Measurements from ENCODE around the gene CCDC169. TPM values are rescaled to one million over a fixed set of nuclear protein-coding genes. Genes with fewer than 3 reads are reported as not detected.

Gene CCDC169
- total and polyA plus RNA-seq, 4 donors, result 0.14 to 3.4 (median 0.81) TPM

GRCh38 chr13:36224730-36225129, 72.9 kb downstream of the CCDC169 start:
- H3K27me3 ChIP-seq (ENCODE audit: control insufficient read depth in 3 of 3, insufficient read depth in 3 of 3, low read length in 2 of 3), result no peaks in the 10 kb centered on the region
- H3K9me3 ChIP-seq (ENCODE audit: control insufficient read depth in 4 of 4, insufficient read depth in 3 of 4, low read length in 3 of 4), result peaks cover 0 to 2% (median 0%) of the 10 kb centered on the region in 4 donors
- no peak for ATAC-seq (ENCODE audit: insufficient read depth, low FRiP score)
- no peaks in the 10 kb centered on the region for H3K36me3 ChIP-seq (ENCODE audit: control insufficient read depth in 4 of 4, insufficient read depth in 4 of 4, low read length in 4 of 4)
- no peak for TF ChIP-seq CTCF (IDR thresholded peaks at IDR 0.05; ENCODE audit: control extremely low read depth, extremely low read depth)
- no peak overlapping the region for H3K4me3 ChIP-seq
- no peaks in the 10 kb centered on the region for H3K4me1 ChIP-seq (ENCODE audit: control insufficient read depth in 5 of 5, insufficient read depth in 5 of 5, low read length in 5 of 5)
- H3K9ac ChIP-seq (ENCODE audit: insufficient read depth in 1 of 2, low read length in 2 of 2), result no peak overlapping the region
- no peak for DNase-seq
- no peak overlapping the region for H3K27ac ChIP-seq (ENCODE audit: low read depth in 1 of 2, low read length in 1 of 2)
- WGBS, 2 donors, result 76 to 81% methylated on average over 1 of the region's 1 CpG

- Histone ChIP-seq H3K27ac (ENCODE audit: low read depth in 1 of 2, low read length in 1 of 2) (no peak overlapping the region), H3K4me3 (no peak overlapping the region), H3K9me3 (ENCODE audit: control insufficient read depth in 4 of 4, insufficient read depth in 3 of 4, low read length in 3 of 4) (no peaks in the 10 kb centered on the region), H3K4me1 (ENCODE audit: control insufficient read depth in 5 of 5, insufficient read depth in 5 of 5, low read length in 5 of 5) (no peaks in the 10 kb centered on the region), H3K36me3 (ENCODE audit: control insufficient read depth in 4 of 4, insufficient read depth in 4 of 4, low read length in 4 of 4) (no peaks in the 10 kb centered on the region), H3K27me3 (ENCODE audit: control insufficient read depth in 3 of 3, insufficient read depth in 3 of 3, low read length in 2 of 3) (no peaks in the 10 kb centered on the region), H3K9ac (ENCODE audit: insufficient read depth in 1 of 2, low read length in 2 of 2) (no peak overlapping the region)
- TF ChIP-seq CTCF (IDR thresholded peaks at IDR 0.05; ENCODE audit: control extremely low read depth, extremely low read depth), result no peak
- ATAC-seq (ENCODE audit: insufficient read depth, low FRiP score) (no peak), DNase-seq (no peak)
Observed at GRCh38 chr13:36219883-36220282, 77.7 kb downstream of the CCDC169 start.

GRCh38 chr13:36217456-36217855, 80.2 kb downstream of the CCDC169 start:
- no peak for TF ChIP-seq CTCF (IDR thresholded peaks at IDR 0.05; ENCODE audit: control extremely low read depth, extremely low read depth)
- DNase-seq (peak in 1 of 3 donors; percentile 19), ATAC-seq (ENCODE audit: insufficient read depth, low FRiP score) (no peak)
- WGBS, 2 donors, result 87 to 93% methylated on average over 3 of the region's 3 CpGs
- Histone ChIP-seq H3K27me3 (ENCODE audit: control insufficient read depth in 3 of 3, insufficient read depth in 3 of 3, low read length in 2 of 3) (no peaks in the 10 kb centered on the region), H3K36me3 (ENCODE audit: control insufficient read depth in 4 of 4, insufficient read depth in 4 of 4, low read length in 4 of 4) (no peaks in the 10 kb centered on the region), H3K4me1 (ENCODE audit: control insufficient read depth in 5 of 5, insufficient read depth in 5 of 5, low read length in 5 of 5) (peaks cover 0 to 2% (median 0%) of the 10 kb centered on the region in 5 donors), H3K9me3 (ENCODE audit: control insufficient read depth in 4 of 4, insufficient read depth in 3 of 4, low read length in 3 of 4) (peaks cover 0 to 3% (median 0%) of the 10 kb centered on the region in 4 donors), H3K4me3 (no peak overlapping the region), H3K27ac (ENCODE audit: low read depth in 1 of 2, low read length in 1 of 2) (no peak overlapping the region), H3K9ac (ENCODE audit: insufficient read depth in 1 of 2, low read length in 2 of 2) (no peak overlapping the region)

Data from lung (tissue), 12 donors.